Pancreas (tissue), 10 donors: ENCODE data around the gene SLC4A5. TPM values are rescaled to one million over a fixed set of nuclear protein-coding genes. Genes with fewer than 3 reads are reported as not detected.
"Not testable (repeated sequence)": the region's sequence is repeated elsewhere in the genome, so short reads cannot be mapped to it uniquely, and the experiment has no call there.

Experiments
- ATAC-seq, 4 donors: fragments of 200-7000 bp; cut with Tn5 transposase; one replicate each; pipeline versions ENCODE4 v1.8.0 to v1.9.1; 2020; ENCODE audit warnings: mild to moderate bottlenecking in 4 of 4, moderate library complexity in 4 of 4
- DNase-seq, 6 donors: peaks; one replicate each; pipeline ENCODE4 v3.0.0-alpha.2; 2020
- FAIRE-seq: peaks from 2 replicates; lab custom pipeline; 2012; peaks lifted over from hg19 to GRCh38; lab: Jason Lieb, UNC
- H3K27ac ChIP-seq, 4 donors: fragments of 200-600 bp; sonication (generic); 1 replicate in 3 of 4; 2 replicates in 1 of 4; pipeline versions ENCODE4 v1.5.0 to v1.8.0; 2020
- H3K27me3 ChIP-seq, 4 donors: fragments of 200-600 bp; one replicate each; pipeline ENCODE4 v1.8.0; 2021
- H3K36me3 ChIP-seq, 3 donors: fragments of 200-600 bp; sonication (generic) in 1 of 3; one replicate each; pipeline versions ENCODE4 v1.5.0 to v1.8.0; 2020 to 2021
- H3K4me1 ChIP-seq, 3 donors: fragments of 200-600 bp; one replicate each; pipeline ENCODE4 v1.8.0; 2021
- H3K4me3 ChIP-seq, 4 donors: fragments of 200-600 bp; sonication (generic) in 2 of 4; one replicate each; pipeline versions ENCODE4 v1.5.0 to v1.8.0; 2020 to 2021
- H3K9me3 ChIP-seq, 4 donors: fragments of 200-600 bp; one replicate each; pipeline ENCODE4 v1.8.0; 2021
- CTCF ChIP-seq, 4 donors: fragments of 200-600 bp; sonication (generic) in 3 of 4; IDR thresholded peaks; one replicate each; pipeline versions ENCODE4 v1.5.0 to v1.8.0; 2021; ENCODE audit warnings: antibody characterized with exemption in 4 of 4
- WGBS, 2 donors: extraction: QIAGEN DNeasy Blood & Tissue Kit; methylation state at CpG; one replicate each; pipeline ENCODE4 v1.1.7; 2013; 5-methylcytosine and 5-hydroxymethylcytosine counted together
- intact Hi-C, 3 donors: fragments of 100-400 bp; cut with DNase I; formaldehyde crosslinking; loops; one replicate each; pipeline versions ENCODE4 v1.11.1 to v1.14.2; 2022
- polyA plus RNA-seq, 2 donors: library from polyadenylated mRNA; stranded (reverse); fragments of 200-250 nt; gene quantifications; one replicate each; pipeline ENCODE4 v1.2.3, GENCODE V29; 2013
- total RNA-seq, 6 donors: library from RNA; stranded (reverse); fragmentation: NEBNext Ultra II Directional in 4 of 6; extraction: Animal tissue kit (Norgen Biotek cat#: 25700) in 4 of 6; gene quantifications; one replicate each; pipeline versions ENCODE4 v1.2.1 to v1.2.4, GENCODE V29; 2021 to 2023
- donor health status: healthy with polysubstance abuse.
- donor health status: DM: no; HTN: no; CAD: no; lungs with moderate emphysema.
- donor health status: DM: no; HTN: no; CAD: no.
- donor health status: control.
- donor health status: control.
- donor health status: Bipolar disorder and iron deficiency.
- donor health status: DM: yes; HTN: yes; CAD: no.
- donor health status: DM: no; HTN: no; CAD: no.
- donor health status: DM: no; HTN: no; CAD: no.
- donor health status: DM: yes; HTN: yes; CAD: no.

The SLC4A5 gene
- total and polyA plus RNA-seq, 8 donors: 0.60 to 2.2 (median 1.4) TPM

- 86 to 91% methylated on average over 6 of the region's 6 CpGs for WGBS, 2 donors
- ATAC-seq (peak in 1 of 4 donors; percentile 8), DNase-seq (no peak), FAIRE-seq (no peak)
- Histone ChIP-seq H3K36me3 (no peaks in the 10 kb centered on the region), H3K9me3 (no peaks in the 10 kb centered on the region), H3K4me3 (no peak overlapping the region), H3K4me1 (peaks cover 0 to 12% (median 6%) of the 10 kb centered on the region in 3 donors), H3K27me3 (no peaks in the 10 kb centered on the region), H3K27ac (no peak overlapping the region)
- no peak for TF ChIP-seq CTCF (IDR thresholded peaks at IDR 0.05)
- intact Hi-C loops: no loop called here
These were observed 155.1 kb downstream of the SLC4A5 start for GRCh38 chr2:74188018-74188601.

GRCh38 chr2:74186706-74187105 is 156.5 kb downstream of the SLC4A5 start:
- H3K27me3 ChIP-seq, DNase-seq, H3K36me3 ChIP-seq, H3K4me3 ChIP-seq, ATAC-seq, intact Hi-C loops, H3K4me1 ChIP-seq, FAIRE-seq, H3K9me3 ChIP-seq: not testable (repeated sequence)
- WGBS, 2 donors: 92 to 97% methylated on average over 15 of the region's 15 CpGs
- H3K27ac ChIP-seq: peak overlapping the region in 1 of 4 donors; percentile 30

- ATAC-seq: peak in 2 of 4 donors; percentile 71 to 79
These were observed 157.2 kb downstream of the SLC4A5 start for GRCh38 chr2:74186038-74186437.

GRCh38 chr2:74183878-74184277 is 159.3 kb downstream of the SLC4A5 start:
- 84 to 88% methylated on average over 2 of the region's 2 CpGs for WGBS, 2 donors
- no peak for DNase-seq
- no peaks in the 10 kb centered on the region for H3K27me3 ChIP-seq
- H3K9me3 ChIP-seq: no peaks in the 10 kb centered on the region
- peaks cover 0 to 4% (median 0%) of the 10 kb centered on the region in 3 donors for H3K4me1 ChIP-seq
- no peak for ATAC-seq
- no peaks in the 10 kb centered on the region for H3K36me3 ChIP-seq
- FAIRE-seq: no peak
- no peak for TF ChIP-seq CTCF (IDR thresholded peaks at IDR 0.05)
- H3K27ac ChIP-seq: no peak overlapping the region
- H3K4me3 ChIP-seq: no peak overlapping the region
- intact Hi-C loops: no loop called here

More at GRCh38 chr2:74186038-74186437, 157.2 kb downstream of the SLC4A5 start:
- H3K4me1 ChIP-seq: no peaks in the 10 kb centered on the region
- no peak overlapping the region for H3K4me3 ChIP-seq
- DNase-seq (no peak), FAIRE-seq (no peak)
- WGBS, 2 donors: 83 to 89% methylated on average over 9 of the region's 9 CpGs
- no peak for TF ChIP-seq CTCF (IDR thresholded peaks at IDR 0.05)
- peak overlapping the region in 2 of 4 donors; percentile 30 to 55 for H3K27ac ChIP-seq
- no peaks in the 10 kb centered on the region for H3K9me3 ChIP-seq
- intact Hi-C loops: no loop called here
- H3K36me3 ChIP-seq: no peaks in the 10 kb centered on the region
- H3K27me3 ChIP-seq: no peaks in the 10 kb centered on the region

GRCh38 chr2:74181739-74182138 is 161.5 kb downstream of the SLC4A5 start:
- 52 to 71% methylated on average over 7 of the region's 7 CpGs for WGBS, 2 donors
- no peak for TF ChIP-seq CTCF (IDR thresholded peaks at IDR 0.05)
- intact Hi-C loops: no loop called here
- FAIRE-seq (no peak), ATAC-seq (peak in 1 of 4 donors; percentile 2), DNase-seq (no peak)
- Histone ChIP-seq H3K9me3 (no peaks in the 10 kb centered on the region), H3K4me1 (peaks cover 5 to 11% (median 10%) of the 10 kb centered on the region in 3 donors), H3K36me3 (no peaks in the 10 kb centered on the region), H3K27me3 (no peaks in the 10 kb centered on the region), H3K4me3 (no peak overlapping the region), H3K27ac (peak overlapping the region in 1 of 4 donors; percentile 28)
